GM23338 (cell line): ENCODE results near the gene CERS1. TPM values are rescaled to one million over a fixed set of nuclear protein-coding genes. Genes with fewer than 3 reads are reported as not detected.

Experiments
- ATAC-seq: fragments of 200-7000 bp; cut with Tn5 transposase; 3 replicates; pipeline ENCODE4 v1.9.1; 2020
- DNase-seq: peaks from one replicate; pipeline ENCODE4 v3.0.0-alpha.2; 2015; ENCODE audit warnings: low spot score
- H2AFZ ChIP-seq: fragments of 200-600 bp; sonication (generic); 2 replicates; pipeline ENCODE4 v1.8.0; 2016; ENCODE audit warnings: antibody characterized with exemption, mild to moderate bottlenecking, moderate library complexity
- H3F3A ChIP-seq: fragments of 200-600 bp; sonication (generic); replicated peaks from 2 replicates; pipeline ENCODE4 v1.8.0; 2017; ENCODE audit warnings: antibody characterized with exemption, mixed run types, low read depth
- H3K27ac ChIP-seq: fragments of 200-600 bp; sonication (generic); 2 replicates; pipeline ENCODE4 v1.6.1; 2016; ENCODE audit warnings: low read depth
- H3K27me3 ChIP-seq: fragments of 200-600 bp; sonication (generic); 2 replicates; pipeline ENCODE4 v1.8.0; 2016; ENCODE audit warnings: mild to moderate bottlenecking, mixed run types, moderate library complexity; ENCODE audit not compliant: insufficient read depth
- H3K36me3 ChIP-seq: fragments of 200-600 bp; sonication (generic); 2 replicates; pipeline ENCODE4 v1.8.0; 2016; ENCODE audit warnings: mild to moderate bottlenecking; ENCODE audit not compliant: insufficient read depth
- H3K4me1 ChIP-seq: fragments of 200-600 bp; sonication (generic); 2 replicates; pipeline ENCODE4 v1.8.0; 2016; ENCODE audit warnings: mild to moderate bottlenecking, moderate library complexity; ENCODE audit not compliant: insufficient read depth
- H3K4me2 ChIP-seq: fragments of 200-600 bp; sonication (generic); 2 replicates; pipeline ENCODE4 v1.7.1; 2017; ENCODE audit warnings: mixed run types
- H3K4me3 ChIP-seq: fragments of 200-600 bp; sonication (generic); 2 replicates; pipeline ENCODE4 v1.6.1; 2016; ENCODE audit warnings: mixed run types
- H3K79me2 ChIP-seq: fragments of 200-600 bp; sonication (generic); replicated peaks from 2 replicates; pipeline ENCODE4 v1.8.0; 2017; ENCODE audit warnings: mild to moderate bottlenecking; ENCODE audit not compliant: insufficient read depth
- H3K9me2 ChIP-seq: fragments of 200-600 bp; sonication (generic); 2 replicates; pipeline ENCODE4 v1.8.0; 2017; ENCODE audit not compliant: insufficient read depth
- H4K20me1 ChIP-seq: fragments of 200-600 bp; sonication (generic); replicated peaks from 2 replicates; pipeline ENCODE4 v1.8.0; 2017; ENCODE audit warnings: mild to moderate bottlenecking; ENCODE audit not compliant: insufficient read depth
- H3K27ac Mint-ChIP-seq: 2 replicates; pipeline ENCODE4 v1.8.0; 2020; ENCODE audit warnings: inconsistent platforms, mild to moderate bottlenecking, moderate library complexity, mixed read lengths
- H3K27me3 Mint-ChIP-seq: 3 replicates; pipeline ENCODE4 v1.8.0; 2022; ENCODE audit warnings: low read depth, mild to moderate bottlenecking, moderate library complexity, mixed read lengths, inconsistent platforms; ENCODE audit not compliant: insufficient read depth, poor library complexity
- H3K36me3 Mint-ChIP-seq: 3 replicates; pipeline ENCODE4 v1.8.0; 2021; ENCODE audit warnings: low read depth, mild to moderate bottlenecking, inconsistent platforms, moderate library complexity, mixed read lengths
- H3K4me1 Mint-ChIP-seq: 3 replicates; pipeline ENCODE4 v1.8.0; 2020; ENCODE audit warnings: mild to moderate bottlenecking, inconsistent platforms, mixed read lengths
- H3K4me3 Mint-ChIP-seq: 3 replicates; pipeline ENCODE4 v1.8.0; 2021; ENCODE audit warnings: moderate library complexity, mild to moderate bottlenecking, inconsistent platforms, mixed read lengths
- H3K9me3 Mint-ChIP-seq: 3 replicates; pipeline ENCODE4 v1.8.0; 2020; ENCODE audit warnings: moderate library complexity, mild to moderate bottlenecking, inconsistent platforms, mixed read lengths
- CREB1 ChIP-seq: fragments of 250-450 bp; sonication (Bioruptor Pico); IDR thresholded peaks from 2 replicates; pipeline ENCODE4 v1.5.0; 2020; ENCODE audit warnings: low read depth, mild to moderate bottlenecking, moderate library complexity
- ETS1 ChIP-seq: IDR thresholded peaks from 2 replicates; pipeline ENCODE4 v1.6.1; 2016; ENCODE audit warnings: antibody characterized with exemption
- EZH2 ChIP-seq: fragments of 200-600 bp; sonication (generic); IDR thresholded peaks from one replicate; pipeline ENCODE4 v1.8.0; 2017; ENCODE audit warnings: antibody characterized with exemption, mild to moderate bottlenecking, low read depth; ENCODE audit not compliant: unreplicated experiment
- EZH2phosphoT487 ChIP-seq: fragments of 200-600 bp; sonication (generic); IDR thresholded peaks from one replicate; pipeline ENCODE4 v1.8.1; 2018; ENCODE audit warnings: antibody characterized with exemption; ENCODE audit not compliant: unreplicated experiment
- JUNB ChIP-seq: IDR thresholded peaks from one replicate; pipeline ENCODE4 v1.6.1; 2016; ENCODE audit warnings: antibody characterized with exemption; ENCODE audit not compliant: unreplicated experiment
- NANOG ChIP-seq: IDR thresholded peaks from 2 replicates; pipeline ENCODE4 v1.6.1; 2016; ENCODE audit warnings: antibody characterized with exemption, borderline replicate concordance
- POLR2AphosphoS5 ChIP-seq: IDR thresholded peaks from 2 replicates; pipeline ENCODE4 v1.6.1; 2016; ENCODE audit warnings: antibody characterized with exemption, low read depth
- STAT1 ChIP-seq: IDR thresholded peaks from one replicate; pipeline ENCODE4 v1.6.1; 2016; ENCODE audit warnings: antibody characterized with exemption; ENCODE audit not compliant: unreplicated experiment
- ZNF114 ChIP-seq: fragments of 250-450 bp; sonication (Bioruptor Pico); IDR thresholded peaks from 2 replicates; pipeline ENCODE4 v1.5.0; 2020; ENCODE audit warnings: mild to moderate bottlenecking, moderate library complexity
- ZNF331 ChIP-seq: fragments of 250-450 bp; sonication (Bioruptor Pico); IDR thresholded peaks from 2 replicates; pipeline ENCODE4 v1.5.0; 2020; ENCODE audit warnings: low read depth, mild to moderate bottlenecking, moderate library complexity
- polyA plus RNA-seq: library from polyadenylated mRNA; unstranded; fragments of >200 nt; fragmentation: Nextera tagmentation; extraction: Ambion mirVana; gene quantifications from 2 replicates; pipeline ENCODE4 v1.2.1, GENCODE V29; 2016
- total RNA-seq: library from RNA; depleted of rRNA; stranded (reverse); fragments of >200 nt; shearing (Covaris generic); gene quantifications from 2 replicates; pipeline ENCODE4 v1.2.3, GENCODE V29; 2014
- TF ChIP-seq, protein P1 (sequence below): fragments of 250-450 bp; sonication (Bioruptor Pico); IDR thresholded peaks from 2 replicates; pipeline ENCODE4 v1.5.0; 2020; ENCODE audit warnings: mild to moderate bottlenecking, moderate library complexity
- TF ChIP-seq, protein P2 (sequence below), 2 experiments: fragments of 200-600 bp in 1 of 2; sonication (generic) in 1 of 2; conservative IDR thresholded peaks; 2 replicates each; pipeline versions ENCODE4 v1.5.1 to v1.6.1; 2016 to 2017; ENCODE audit warnings: antibody characterized with exemption in 2 of 2, low read depth in 2 of 2, mild to moderate bottlenecking in 2 of 2, moderate library complexity in 1 of 2
- TF ChIP-seq, protein P3 (sequence below): IDR thresholded peaks from one replicate; pipeline ENCODE4 v1.6.1; 2018; ENCODE audit warnings: antibody characterized with exemption; ENCODE audit not compliant: unreplicated experiment

CERS1 gene
- total and polyA plus RNA-seq, 2 experiments from 2014 or later, result 11.1 to 12.2 TPM

DNA sequence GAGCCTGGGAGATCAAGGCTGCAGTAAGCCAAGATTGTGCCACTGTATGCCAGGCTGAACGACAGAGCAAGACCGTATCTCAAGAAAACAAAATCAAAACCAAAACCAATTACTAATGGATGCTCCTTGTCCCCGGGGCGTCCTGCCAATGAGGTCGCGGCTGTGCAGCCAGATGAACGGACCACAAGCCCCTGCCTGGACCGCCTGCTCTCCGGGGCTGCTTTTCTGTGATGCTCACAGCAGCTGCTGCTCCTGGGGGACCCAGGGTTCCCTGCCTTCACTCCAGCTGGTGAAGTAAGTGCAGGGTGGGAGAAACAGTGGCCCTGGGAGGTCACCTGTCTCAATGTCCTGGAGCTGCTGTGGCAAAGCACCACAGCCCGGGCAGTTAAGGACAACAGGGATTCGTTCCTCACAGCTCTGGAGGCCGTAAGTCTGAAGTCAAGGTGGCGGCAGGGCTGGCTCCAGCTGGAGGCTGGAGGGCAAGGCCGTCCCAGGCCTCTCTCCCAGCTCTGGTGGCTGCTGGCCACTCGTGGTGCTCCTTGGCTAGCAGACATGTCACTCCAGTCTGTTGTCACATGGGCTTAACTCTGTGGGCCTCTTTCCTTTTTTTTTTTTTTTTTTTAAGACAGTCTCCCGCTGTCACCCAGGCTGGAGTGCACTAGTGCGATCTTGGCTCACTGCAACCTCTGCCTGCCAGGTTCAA, 13.1 kb upstream of the CERS1 start:
- H3K4me3 ChIP-seq, result no peak overlapping the region
- no peak overlapping the region for H2AFZ ChIP-seq
- Mint-ChIP-seq H3K4me1 (no peaks in the 10 kb centered on the region), H3K9me3 (no peaks in the 10 kb centered on the region), H3K36me3 (peaks cover 20% of the 10 kb centered on the region), H3K27me3 (peaks cover 4% of the 10 kb centered on the region), H3K27ac (no peak overlapping the region), H3K4me3 (no peak overlapping the region)
- ATAC-seq (no peak), DNase-seq (no peak)
- no peaks in the 10 kb centered on the region for H3K4me1 ChIP-seq
- H3K4me2 ChIP-seq, result no peak overlapping the region
- 0 out of 2 replicates have a peak, but pooled peaks cover under 1% of the 10 kb centered on the region for H3K79me2 ChIP-seq
- no peaks in the 10 kb centered on the region for H3F3A ChIP-seq
- no peaks in the 10 kb centered on the region; the same call in 1 of the 2 replicates for H4K20me1 ChIP-seq
- no peaks in the 10 kb centered on the region for H3K27me3 ChIP-seq
- no peaks in the 10 kb centered on the region for H3K9me2 ChIP-seq
- H3K27ac ChIP-seq, result no peak overlapping the region
- no peak for TF ChIP-seq CREB1
- TF ChIP-seq, protein P1, sequence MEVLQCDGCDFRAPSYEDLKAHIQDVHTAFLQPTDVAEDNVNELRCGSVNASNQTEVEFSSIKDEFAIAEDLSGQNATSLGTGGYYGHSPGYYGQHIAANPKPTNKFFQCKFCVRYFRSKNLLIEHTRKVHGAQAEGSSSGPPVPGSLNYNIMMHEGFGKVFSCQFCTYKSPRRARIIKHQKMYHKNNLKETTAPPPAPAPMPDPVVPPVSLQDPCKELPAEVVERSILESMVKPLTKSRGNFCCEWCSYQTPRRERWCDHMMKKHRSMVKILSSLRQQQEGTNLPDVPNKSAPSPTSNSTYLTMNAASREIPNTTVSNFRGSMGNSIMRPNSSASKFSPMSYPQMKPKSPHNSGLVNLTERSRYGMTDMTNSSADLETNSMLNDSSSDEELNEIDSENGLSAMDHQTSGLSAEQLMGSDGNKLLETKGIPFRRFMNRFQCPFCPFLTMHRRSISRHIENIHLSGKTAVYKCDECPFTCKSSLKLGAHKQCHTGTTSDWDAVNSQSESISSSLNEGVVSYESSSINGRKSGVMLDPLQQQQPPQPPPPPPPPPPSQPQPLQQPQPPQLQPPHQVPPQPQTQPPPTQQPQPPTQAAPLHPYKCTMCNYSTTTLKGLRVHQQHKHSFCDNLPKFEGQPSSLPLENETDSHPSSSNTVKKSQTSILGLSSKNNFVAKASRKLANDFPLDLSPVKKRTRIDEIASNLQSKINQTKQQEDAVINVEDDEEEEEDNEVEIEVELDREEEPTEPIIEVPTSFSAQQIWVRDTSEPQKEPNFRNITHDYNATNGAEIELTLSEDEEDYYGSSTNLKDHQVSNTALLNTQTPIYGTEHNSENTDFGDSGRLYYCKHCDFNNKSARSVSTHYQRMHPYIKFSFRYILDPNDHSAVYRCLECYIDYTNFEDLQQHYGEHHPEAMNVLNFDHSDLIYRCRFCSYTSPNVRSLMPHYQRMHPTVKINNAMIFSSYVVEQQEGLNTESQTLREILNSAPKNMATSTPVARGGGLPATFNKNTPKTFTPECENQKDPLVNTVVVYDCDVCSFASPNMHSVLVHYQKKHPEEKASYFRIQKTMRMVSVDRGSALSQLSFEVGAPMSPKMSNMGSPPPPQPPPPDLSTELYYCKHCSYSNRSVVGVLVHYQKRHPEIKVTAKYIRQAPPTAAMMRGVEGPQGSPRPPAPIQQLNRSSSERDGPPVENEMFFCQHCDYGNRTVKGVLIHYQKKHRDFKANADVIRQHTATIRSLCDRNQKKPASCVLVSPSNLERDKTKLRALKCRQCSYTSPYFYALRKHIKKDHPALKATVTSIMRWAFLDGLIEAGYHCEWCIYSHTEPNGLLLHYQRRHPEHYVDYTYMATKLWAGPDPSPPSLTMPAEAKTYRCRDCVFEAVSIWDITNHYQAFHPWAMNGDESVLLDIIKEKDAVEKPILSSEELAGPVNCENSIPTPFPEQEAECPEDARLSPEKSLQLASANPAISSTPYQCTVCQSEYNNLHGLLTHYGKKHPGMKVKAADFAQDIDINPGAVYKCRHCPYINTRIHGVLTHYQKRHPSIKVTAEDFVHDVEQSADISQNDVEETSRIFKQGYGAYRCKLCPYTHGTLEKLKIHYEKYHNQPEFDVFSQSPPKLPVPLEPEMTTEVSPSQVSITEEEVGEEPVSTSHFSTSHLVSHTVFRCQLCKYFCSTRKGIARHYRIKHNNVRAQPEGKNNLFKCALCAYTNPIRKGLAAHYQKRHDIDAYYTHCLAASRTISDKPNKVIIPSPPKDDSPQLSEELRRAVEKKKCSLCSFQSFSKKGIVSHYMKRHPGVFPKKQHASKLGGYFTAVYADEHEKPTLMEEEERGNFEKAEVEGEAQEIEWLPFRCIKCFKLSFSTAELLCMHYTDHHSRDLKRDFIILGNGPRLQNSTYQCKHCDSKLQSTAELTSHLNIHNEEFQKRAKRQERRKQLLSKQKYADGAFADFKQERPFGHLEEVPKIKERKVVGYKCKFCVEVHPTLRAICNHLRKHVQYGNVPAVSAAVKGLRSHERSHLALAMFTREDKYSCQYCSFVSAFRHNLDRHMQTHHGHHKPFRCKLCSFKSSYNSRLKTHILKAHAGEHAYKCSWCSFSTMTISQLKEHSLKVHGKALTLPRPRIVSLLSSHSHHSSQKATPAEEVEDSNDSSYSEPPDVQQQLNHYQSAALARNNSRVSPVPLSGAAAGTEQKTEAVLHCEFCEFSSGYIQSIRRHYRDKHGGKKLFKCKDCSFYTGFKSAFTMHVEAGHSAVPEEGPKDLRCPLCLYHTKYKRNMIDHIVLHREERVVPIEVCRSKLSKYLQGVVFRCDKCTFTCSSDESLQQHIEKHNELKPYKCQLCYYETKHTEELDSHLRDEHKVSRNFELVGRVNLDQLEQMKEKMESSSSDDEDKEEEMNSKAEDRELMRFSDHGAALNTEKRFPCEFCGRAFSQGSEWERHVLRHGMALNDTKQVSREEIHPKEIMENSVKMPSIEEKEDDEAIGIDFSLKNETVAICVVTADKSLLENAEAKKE, result no peak
- TF ChIP-seq ETS1, result no peak
- TF ChIP-seq NANOG, result no peak
- TF ChIP-seq, protein P2, sequence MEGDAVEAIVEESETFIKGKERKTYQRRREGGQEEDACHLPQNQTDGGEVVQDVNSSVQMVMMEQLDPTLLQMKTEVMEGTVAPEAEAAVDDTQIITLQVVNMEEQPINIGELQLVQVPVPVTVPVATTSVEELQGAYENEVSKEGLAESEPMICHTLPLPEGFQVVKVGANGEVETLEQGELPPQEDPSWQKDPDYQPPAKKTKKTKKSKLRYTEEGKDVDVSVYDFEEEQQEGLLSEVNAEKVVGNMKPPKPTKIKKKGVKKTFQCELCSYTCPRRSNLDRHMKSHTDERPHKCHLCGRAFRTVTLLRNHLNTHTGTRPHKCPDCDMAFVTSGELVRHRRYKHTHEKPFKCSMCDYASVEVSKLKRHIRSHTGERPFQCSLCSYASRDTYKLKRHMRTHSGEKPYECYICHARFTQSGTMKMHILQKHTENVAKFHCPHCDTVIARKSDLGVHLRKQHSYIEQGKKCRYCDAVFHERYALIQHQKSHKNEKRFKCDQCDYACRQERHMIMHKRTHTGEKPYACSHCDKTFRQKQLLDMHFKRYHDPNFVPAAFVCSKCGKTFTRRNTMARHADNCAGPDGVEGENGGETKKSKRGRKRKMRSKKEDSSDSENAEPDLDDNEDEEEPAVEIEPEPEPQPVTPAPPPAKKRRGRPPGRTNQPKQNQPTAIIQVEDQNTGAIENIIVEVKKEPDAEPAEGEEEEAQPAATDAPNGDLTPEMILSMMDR (conservative IDR thresholded peaks at IDR 0.05; ENCODE audit: low read depth in 2 of 2), result no peak
- TF ChIP-seq ZNF331 (CRISPR knock-in tag), result no peak
- TF ChIP-seq, protein P3, sequence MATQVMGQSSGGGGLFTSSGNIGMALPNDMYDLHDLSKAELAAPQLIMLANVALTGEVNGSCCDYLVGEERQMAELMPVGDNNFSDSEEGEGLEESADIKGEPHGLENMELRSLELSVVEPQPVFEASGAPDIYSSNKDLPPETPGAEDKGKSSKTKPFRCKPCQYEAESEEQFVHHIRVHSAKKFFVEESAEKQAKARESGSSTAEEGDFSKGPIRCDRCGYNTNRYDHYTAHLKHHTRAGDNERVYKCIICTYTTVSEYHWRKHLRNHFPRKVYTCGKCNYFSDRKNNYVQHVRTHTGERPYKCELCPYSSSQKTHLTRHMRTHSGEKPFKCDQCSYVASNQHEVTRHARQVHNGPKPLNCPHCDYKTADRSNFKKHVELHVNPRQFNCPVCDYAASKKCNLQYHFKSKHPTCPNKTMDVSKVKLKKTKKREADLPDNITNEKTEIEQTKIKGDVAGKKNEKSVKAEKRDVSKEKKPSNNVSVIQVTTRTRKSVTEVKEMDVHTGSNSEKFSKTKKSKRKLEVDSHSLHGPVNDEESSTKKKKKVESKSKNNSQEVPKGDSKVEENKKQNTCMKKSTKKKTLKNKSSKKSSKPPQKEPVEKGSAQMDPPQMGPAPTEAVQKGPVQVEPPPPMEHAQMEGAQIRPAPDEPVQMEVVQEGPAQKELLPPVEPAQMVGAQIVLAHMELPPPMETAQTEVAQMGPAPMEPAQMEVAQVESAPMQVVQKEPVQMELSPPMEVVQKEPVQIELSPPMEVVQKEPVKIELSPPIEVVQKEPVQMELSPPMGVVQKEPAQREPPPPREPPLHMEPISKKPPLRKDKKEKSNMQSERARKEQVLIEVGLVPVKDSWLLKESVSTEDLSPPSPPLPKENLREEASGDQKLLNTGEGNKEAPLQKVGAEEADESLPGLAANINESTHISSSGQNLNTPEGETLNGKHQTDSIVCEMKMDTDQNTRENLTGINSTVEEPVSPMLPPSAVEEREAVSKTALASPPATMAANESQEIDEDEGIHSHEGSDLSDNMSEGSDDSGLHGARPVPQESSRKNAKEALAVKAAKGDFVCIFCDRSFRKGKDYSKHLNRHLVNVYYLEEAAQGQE, result no peak
- no peak for TF ChIP-seq POLR2AphosphoS5
- no peak for TF ChIP-seq ZNF114 (CRISPR knock-in tag)
- no peak for TF ChIP-seq STAT1
- no peak for TF ChIP-seq JUNB
- TF ChIP-seq EZH2, result no peak
- TF ChIP-seq EZH2phosphoT487, result no peak
- H3K36me3 ChIP-seq, result 0 out of 2 replicates have a peak, but pooled peaks cover 4% of the 10 kb centered on the region
